Measurements from ENCODE around the gene TOGARAM2.

The TOGARAM2 gene

GRCh38 chr2:29039718-29040480 is 58.8 kb downstream of the TOGARAM2 start:
- TF ChIP-seq GATA3 (IDR thresholded peaks at IDR 0.05; ENCODE audit: low read depth, low read length): no peak
- TF ChIP-seq GATA2 (IDR thresholded peaks at IDR 0.05; ENCODE audit: low read depth, low read length): no peak

- TF ChIP-seq GATA2 (IDR thresholded peaks at IDR 0.05; ENCODE audit: low read depth, low read length) (no peak), GATA3 (IDR thresholded peaks at IDR 0.05; ENCODE audit: low read depth, low read length) (no peak)
These were observed 59.5 kb downstream of the TOGARAM2 start for GRCh38 chr2:29040552-29040951.

DNA sequence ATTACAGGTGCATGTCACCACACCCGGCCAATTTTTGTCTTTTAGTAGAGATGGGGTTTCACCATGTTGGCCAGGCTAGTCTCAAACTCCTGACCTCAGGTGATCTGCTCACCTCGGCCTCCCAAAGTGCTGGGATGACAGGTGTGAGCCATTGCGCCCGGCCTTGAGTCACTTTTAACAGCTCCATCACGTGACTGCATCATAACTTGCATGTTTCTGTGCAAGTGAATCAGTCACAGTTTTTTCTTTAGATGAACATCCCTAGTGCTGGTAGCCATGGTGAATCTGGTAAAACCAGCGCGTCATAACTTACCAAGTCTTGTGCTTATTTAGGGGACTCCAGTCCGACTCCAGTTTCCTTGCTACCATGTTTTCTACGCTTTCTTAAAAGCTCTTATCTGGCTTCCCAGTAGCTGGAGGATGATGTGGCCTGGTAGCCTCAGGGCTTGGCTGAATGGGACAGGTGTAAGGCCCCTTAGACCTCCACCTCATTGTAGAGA is 60.1 kb downstream of the TOGARAM2 start:
- TF ChIP-seq GATA2 (IDR thresholded peaks at IDR 0.05; ENCODE audit: low read depth, low read length) (no peak), GATA3 (IDR thresholded peaks at IDR 0.05; ENCODE audit: low read depth, low read length) (no peak)

- TF ChIP-seq GATA3 (IDR thresholded peaks at IDR 0.05; ENCODE audit: low read depth, low read length) (no peak), GATA2 (IDR thresholded peaks at IDR 0.05; ENCODE audit: low read depth, low read length) (no peak)
These were observed 61.5 kb downstream of the TOGARAM2 start for GRCh38 chr2:29042561-29043075.

DNA sequence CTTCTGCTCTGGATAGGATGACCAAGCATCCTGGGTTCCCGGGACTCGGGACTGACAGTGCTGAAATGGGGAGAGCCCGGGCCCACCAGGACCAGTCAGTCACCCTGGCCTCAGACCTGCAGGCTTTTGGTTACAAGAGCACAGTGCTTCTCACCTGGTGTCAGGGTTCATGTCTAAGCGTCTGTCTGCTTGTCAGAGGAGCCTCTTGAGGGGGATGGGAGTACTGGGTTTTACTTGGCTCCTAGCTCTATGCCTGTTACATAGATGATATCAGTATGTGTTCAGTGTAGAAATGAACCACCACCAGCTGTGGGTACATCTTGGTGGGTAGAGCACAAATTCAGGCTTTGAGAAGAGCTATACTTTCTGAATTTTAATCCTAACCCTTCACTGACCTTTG is 63.4 kb downstream of the TOGARAM2 start:
- TF ChIP-seq GATA3 (IDR thresholded peaks at IDR 0.05; ENCODE audit: low read depth, low read length) (no peak), GATA2 (IDR thresholded peaks at IDR 0.05; ENCODE audit: low read depth, low read length) (no peak)

DNA sequence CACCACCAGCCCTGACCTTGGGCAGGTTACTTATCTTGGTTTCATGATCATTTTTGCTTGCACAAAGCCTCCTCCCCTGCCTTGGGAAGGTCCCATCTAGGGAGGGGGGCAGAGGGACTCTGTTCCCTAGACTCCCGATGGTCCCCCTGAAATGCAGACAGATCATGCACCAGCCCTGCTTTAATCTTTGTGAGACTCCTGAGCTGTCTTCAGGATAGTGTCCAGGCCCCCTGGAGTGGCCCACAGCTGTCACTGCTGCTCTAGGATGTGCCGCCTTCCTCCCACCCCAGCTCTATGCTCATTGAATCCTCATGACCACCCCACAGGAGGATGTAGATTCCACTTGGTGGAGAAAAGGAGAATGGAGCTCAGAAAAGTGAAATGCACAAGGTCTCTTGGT is 65.2 kb downstream of the TOGARAM2 start:
- TF ChIP-seq GATA3 (IDR thresholded peaks at IDR 0.05; ENCODE audit: low read depth, low read length): no peak
- TF ChIP-seq GATA2 (IDR thresholded peaks at IDR 0.05; ENCODE audit: low read depth, low read length): no peak

DNA sequence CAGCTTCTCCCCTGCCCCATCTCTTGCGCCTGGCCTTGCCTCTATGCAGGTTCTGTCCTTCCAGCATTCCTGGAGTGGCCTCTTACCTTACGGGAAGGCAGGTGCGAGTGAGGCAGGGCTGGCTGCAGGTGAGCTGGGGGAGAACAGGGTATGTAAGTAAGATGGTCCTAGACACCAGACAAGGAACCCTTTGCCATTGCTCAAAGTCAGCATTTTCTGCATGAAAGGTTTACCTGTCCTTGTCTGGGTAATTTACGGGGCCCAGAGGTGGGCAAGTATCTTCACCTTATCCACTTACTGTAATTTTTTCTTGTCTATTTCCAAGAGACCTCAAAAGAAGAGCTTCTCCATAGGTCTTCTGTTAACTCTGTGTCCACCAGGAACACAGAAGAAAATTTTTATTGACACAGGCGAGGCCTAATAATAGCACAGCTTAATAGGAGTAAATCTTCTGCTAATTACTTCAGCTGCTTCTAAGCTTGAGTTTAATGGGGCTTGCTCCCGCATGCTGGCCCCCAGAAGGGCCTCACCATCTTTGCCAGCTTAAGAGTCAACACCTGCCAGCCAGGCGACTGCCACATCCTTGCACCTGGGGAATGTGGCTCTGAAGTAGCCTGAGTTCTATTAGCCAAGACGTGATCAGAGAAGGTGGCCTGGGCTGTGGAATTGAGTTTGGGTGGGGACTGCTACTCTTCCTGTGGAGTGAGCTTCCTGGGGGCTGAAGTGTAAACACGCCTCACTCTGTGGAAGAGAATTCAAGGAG is 66.2 kb downstream of the TOGARAM2 start:
- TF ChIP-seq GATA2 (IDR thresholded peaks at IDR 0.05; ENCODE audit: low read depth, low read length) (no peak), GATA3 (IDR thresholded peaks at IDR 0.05; ENCODE audit: low read depth, low read length) (no peak)

GRCh38 chr2:29050591-29050990 is 69.5 kb downstream of the TOGARAM2 start:
- TF ChIP-seq GATA3 (IDR thresholded peaks at IDR 0.05; ENCODE audit: low read depth, low read length): no peak
- no peak for TF ChIP-seq GATA2 (IDR thresholded peaks at IDR 0.05; ENCODE audit: low read depth, low read length)

DNA sequence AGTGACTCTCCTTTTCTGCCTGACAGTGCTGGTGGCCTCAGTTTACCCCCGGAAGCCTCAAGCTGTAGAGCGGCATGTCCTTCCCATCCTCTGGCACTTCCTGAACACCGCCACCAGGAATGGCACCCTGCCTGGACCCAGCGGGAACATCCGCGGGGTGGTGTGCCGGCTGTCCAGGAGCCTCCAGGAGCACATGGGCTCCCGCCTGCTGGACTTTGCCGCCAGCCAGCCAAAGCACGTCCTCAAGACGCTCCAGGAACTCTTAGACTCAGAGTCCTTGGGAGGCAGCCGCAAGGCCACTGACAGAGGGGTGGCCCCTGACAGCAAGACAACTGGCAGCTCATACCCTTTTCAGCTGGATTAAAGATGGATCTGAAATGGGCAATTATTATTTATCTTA is 70.6 kb downstream of the TOGARAM2 start:
- no peak for TF ChIP-seq GATA2 (IDR thresholded peaks at IDR 0.05; ENCODE audit: low read depth, low read length)
- no peak for TF ChIP-seq GATA3 (IDR thresholded peaks at IDR 0.05; ENCODE audit: low read depth, low read length)

- TF ChIP-seq GATA3 (IDR thresholded peaks at IDR 0.05; ENCODE audit: low read depth, low read length) (no peak), GATA2 (IDR thresholded peaks at IDR 0.05; ENCODE audit: low read depth, low read length) (no peak)
These were observed 71.7 kb downstream of the TOGARAM2 start for GRCh38 chr2:29052807-29053206.

- TF ChIP-seq GATA2 (IDR thresholded peaks at IDR 0.05; ENCODE audit: low read depth, low read length) (no peak), GATA3 (IDR thresholded peaks at IDR 0.05; ENCODE audit: low read depth, low read length) (no peak)
These were observed 72.1 kb downstream of the TOGARAM2 start for GRCh38 chr2:29053223-29053622.

DNA sequence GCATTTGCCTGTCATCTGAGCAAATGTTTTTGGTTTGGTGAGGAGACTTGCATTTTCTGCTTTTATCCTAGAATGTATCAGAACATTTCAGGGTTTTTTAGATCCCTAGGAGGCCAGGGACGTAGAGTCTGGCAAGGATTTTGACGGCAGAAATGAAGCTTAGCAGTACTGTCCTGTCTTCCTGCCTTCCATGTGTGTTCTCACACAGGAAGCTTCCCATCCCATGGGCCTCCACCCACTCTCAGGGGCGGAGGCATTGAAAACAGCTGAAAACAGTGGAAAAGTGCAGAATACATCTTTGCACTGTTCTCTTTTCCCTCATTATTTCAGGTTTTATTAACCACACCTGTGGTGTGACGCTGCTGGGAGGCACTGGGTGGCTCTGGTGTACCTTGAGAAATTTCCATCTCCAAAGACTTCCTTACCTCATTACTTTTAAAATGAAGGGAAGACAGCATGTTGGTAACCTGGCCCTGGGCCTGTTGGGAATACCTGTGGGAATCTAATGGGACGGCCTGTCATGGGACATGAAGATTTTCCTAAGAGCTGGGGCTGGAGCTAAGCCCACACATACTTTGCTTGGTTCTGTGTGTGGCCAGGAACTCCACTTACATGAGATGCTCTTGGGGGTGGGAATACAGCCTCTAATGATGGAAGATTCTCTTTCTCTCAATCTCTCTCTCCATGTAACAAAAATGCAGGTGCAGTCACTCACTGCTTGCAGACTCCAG is 72.7 kb downstream of the TOGARAM2 start:
- TF ChIP-seq GATA2 (IDR thresholded peaks at IDR 0.05; ENCODE audit: low read depth, low read length): no peak
- TF ChIP-seq GATA3 (IDR thresholded peaks at IDR 0.05; ENCODE audit: low read depth, low read length): no peak

DNA sequence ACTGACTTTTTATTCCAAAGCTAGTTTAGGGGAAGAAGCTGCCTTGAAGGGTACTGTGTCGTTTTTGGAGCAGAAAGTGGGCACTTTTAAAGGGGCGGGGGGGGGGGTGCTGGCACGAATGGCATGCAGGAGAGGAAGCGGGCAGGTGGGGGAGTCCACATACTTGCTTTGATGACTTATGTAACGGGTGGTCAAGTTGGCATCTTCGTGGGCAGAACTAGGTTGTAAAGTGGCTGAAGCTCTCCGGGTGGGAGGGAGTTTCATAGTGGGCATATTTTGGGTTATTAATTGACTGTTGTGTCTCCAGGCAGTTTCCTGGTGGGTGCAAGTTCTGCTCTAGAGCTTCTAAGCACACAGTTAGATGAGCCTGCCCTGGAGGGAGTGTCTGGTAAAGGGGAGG is 73.3 kb downstream of the TOGARAM2 start:
- TF ChIP-seq GATA2 (IDR thresholded peaks at IDR 0.05; ENCODE audit: low read depth, low read length) (no peak), GATA3 (IDR thresholded peaks at IDR 0.05; ENCODE audit: low read depth, low read length) (no peak)

DNA sequence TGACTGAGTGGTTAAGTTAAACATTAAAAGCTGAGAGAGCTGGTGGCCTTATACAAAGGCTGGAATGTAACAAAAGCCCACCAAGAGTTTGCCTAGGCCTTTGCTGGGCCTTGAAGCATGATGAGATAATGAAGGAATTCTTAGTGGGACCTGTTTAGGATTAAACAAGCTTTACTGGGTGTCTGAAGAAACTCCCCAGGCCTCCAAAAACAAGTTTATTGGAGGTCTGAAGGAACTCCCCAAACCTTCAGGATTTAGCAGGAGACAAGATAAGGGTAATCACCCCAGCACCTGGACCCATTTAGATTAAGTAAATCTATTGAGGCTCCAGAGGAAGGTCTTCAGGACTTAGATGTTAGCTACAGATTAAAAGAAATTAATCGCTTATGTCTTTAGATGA is 74.5 kb downstream of the TOGARAM2 start:
- TF ChIP-seq GATA3 (IDR thresholded peaks at IDR 0.05; ENCODE audit: low read depth, low read length) (no peak), GATA2 (IDR thresholded peaks at IDR 0.05; ENCODE audit: low read depth, low read length) (no peak)
